Heart right ventricle (tissue), 16 donors: ENCODE measurements around the gene PLCB1. TPM values are rescaled to one million over a fixed set of nuclear protein-coding genes. Genes with fewer than 3 reads are reported as not detected.
A peak's percentile ranks its signal among the peaks of the same experiment; 100 is the strongest.

ENCODE experiments used
- ATAC-seq, 8 donors: fragments of 200-7000 bp; cut with Tn5 transposase; one replicate each; pipeline ENCODE4 v1.9.1; 2020; ENCODE audit warnings: mild to moderate bottlenecking in 8 of 8, moderate library complexity in 8 of 8, moderate number of reproducible peaks in 1 of 8
- DNase-seq, 2 donors: peaks; one replicate each; pipeline ENCODE4 v3.0.0-alpha.2; 2020
- H3K27ac ChIP-seq, 10 donors: fragments of 200-600 bp; sonication (generic) in 2 of 10; one replicate each; pipeline versions ENCODE4 v1.5.0 to v1.8.0; 2020 to 2022; ENCODE audit warnings: mild to moderate bottlenecking in 3 of 10
- H3K27me3 ChIP-seq, 7 donors: fragments of 200-600 bp; one replicate each; pipeline ENCODE4 v1.8.0; 2021 to 2022; ENCODE audit warnings: mild to moderate bottlenecking in 2 of 7
- H3K36me3 ChIP-seq, 9 donors: fragments of 200-600 bp; sonication (generic) in 1 of 9; one replicate each; pipeline versions ENCODE4 v1.5.0 to v1.8.0; 2020 to 2022; ENCODE audit warnings: mild to moderate bottlenecking in 2 of 9
- H3K4me1 ChIP-seq, 9 donors: fragments of 200-600 bp; sonication (generic) in 1 of 9; one replicate each; pipeline versions ENCODE4 v1.5.0 to v1.8.0; 2020 to 2022; ENCODE audit warnings: mild to moderate bottlenecking in 4 of 9
- H3K4me3 ChIP-seq, 10 donors: fragments of 200-600 bp; sonication (generic) in 2 of 10; one replicate each; pipeline versions ENCODE4 v1.5.0 to v1.8.0; 2020 to 2022; ENCODE audit warnings: mild to moderate bottlenecking in 7 of 10, moderate library complexity in 2 of 10
- H3K9me3 ChIP-seq, 11 donors: fragments of 200-600 bp in 10 of 11; sonication (generic) in 2 of 11; one replicate each; pipeline versions ENCODE4 v1.5.0 to v1.8.0; 2013 to 2022; ENCODE audit warnings: mild to moderate bottlenecking in 2 of 11, control low read depth in 1 of 11, moderate library complexity in 1 of 11
- WGBS, 2 donors: extraction: QIAGEN DNeasy Blood & Tissue Kit; methylation state at CpG; one replicate each; pipeline ENCODE4 v1.1.7; 2013; ENCODE audit warnings: inconsistent platforms in 1 of 2; 5-methylcytosine and 5-hydroxymethylcytosine counted together
- intact Hi-C, 10 donors: fragments of 100-400 bp; cut with DNase I; formaldehyde crosslinking; loops; one replicate each; pipeline versions ENCODE4 v1.11.1 to v1.14.2; 2022
- polyA plus RNA-seq, 2 donors: library from polyadenylated mRNA; stranded (reverse); fragments of 200-250 nt; gene quantifications; one replicate each; pipeline ENCODE4 v1.2.3, GENCODE V29; 2013
- total RNA-seq, 10 donors: library from RNA; stranded (reverse); fragmentation: NEBNext Ultra II Directional in 3 of 10; extraction: Animal tissue kit (Norgen Biotek cat#: 25700) in 3 of 10; gene quantifications; one replicate each; pipeline versions ENCODE4 v1.2.1 to v1.2.4, GENCODE V29; 2021 to 2023
- TF ChIP-seq, protein P1 (sequence below), 9 donors: fragments of 200-600 bp; sonication (generic) in 2 of 9; IDR thresholded peaks; one replicate each; pipeline versions ENCODE4 v1.5.0 to v1.8.0; 2021 to 2022; ENCODE audit warnings: antibody characterized with exemption in 9 of 9, mild to moderate bottlenecking in 5 of 9, moderate library complexity in 1 of 9
- donor health status: Arrhythmogenic right ventricular cardiomyopathy.
- donor health status: ischemic (EF 13 %, LVEDD 7.1; RV severe dilation, severe dysfunction).
- donor health status: healthy with polysubstance abuse.
- donor health status: DM: no; HTN: yes; CAD: no.
- donor health status: DM: no; HTN: no; CAD: no.
- donor health status: ischemic (EF 25% LVEDD 6.9; RV normal size, moderate dysfunction).
- donor health status: ischemic (EF 25% LVEDD 5.7; RV mildly dilated, moderate dysfunction).
- donor health status: healthy.
- donor health status: DM: yes; HTN: yes; CAD: no.
- donor health status: Ischemic cardiomyopathy.
- donor health status: ischemic (EF 35%, LVEDD 5.7; RV mildly dilated, moderate dysfunction).
- donor health status: nonischemic (EF 11% LVEDD 7.7; RV severe dilation, severe dysfunction).
- donor health status: DM: yes; HTN: yes; CAD: no.
- donor health status: PGD.
- donor health status: ischemic (EF 29% LVEDD 5.4; RV normal size, mild dysfunction).
- donor health status: nonischemic (EF 23%, LVEDD 6.1; RV moderate dilation, normal function).

The PLCB1 gene
- total and polyA plus RNA-seq, 12 donors = 2.2 to 12.7 (median 7.1) TPM

DNA sequence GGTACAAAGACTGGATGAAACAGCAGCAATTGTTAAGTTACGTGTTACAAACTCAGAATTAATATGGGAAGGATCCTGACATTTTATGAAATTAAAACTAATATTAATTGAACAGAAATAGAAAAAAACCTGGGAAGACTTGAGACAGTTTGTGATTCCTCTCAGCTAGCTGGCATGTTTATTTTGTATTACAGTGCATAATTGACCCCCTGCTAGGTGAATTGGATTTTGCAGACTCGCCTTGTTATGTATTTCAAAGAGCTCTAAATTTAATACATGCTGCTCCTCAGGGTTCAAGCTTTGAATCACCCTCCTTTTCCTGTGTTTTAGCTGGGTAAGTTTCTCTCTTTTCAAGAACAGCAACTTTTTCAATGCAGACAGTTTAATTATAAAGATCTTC, 339.4 kb downstream of the PLCB1 start:
- 88 to 95% methylated on average over 2 of the region's 2 CpGs for WGBS, 2 donors

DNA sequence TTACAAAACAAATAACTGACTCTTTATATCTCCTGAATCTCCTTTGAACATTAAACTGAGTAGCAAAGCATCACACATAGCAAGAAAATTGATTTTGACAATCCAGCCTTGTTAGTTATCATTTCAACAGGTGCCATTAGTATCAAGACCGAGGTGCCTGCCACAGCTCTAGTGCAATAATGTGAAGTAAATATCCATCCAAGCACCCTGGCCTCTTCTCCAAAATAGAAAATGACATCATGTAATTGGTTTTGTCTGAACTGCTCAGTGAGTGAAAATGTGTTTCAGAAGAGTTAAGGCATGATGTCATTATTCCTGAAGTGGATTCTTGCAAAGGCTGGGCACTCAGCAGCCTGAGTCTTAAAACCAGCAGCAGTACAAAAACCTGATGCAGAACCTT, 341.4 kb downstream of the PLCB1 start:
- H3K4me3 ChIP-seq = no peak overlapping the region
- H3K4me1 ChIP-seq = peaks cover 0 to 16% (median 0%) of the 10 kb centered on the region in 9 donors
- H3K36me3 ChIP-seq = no peaks in the 10 kb centered on the region
- DNase-seq (peak in 1 of 2 donors; percentile 4), ATAC-seq (peak in 6 of 8 donors; percentile 46 to 92 (median 74))
- H3K9me3 ChIP-seq = no peaks in the 10 kb centered on the region
- intact Hi-C loops = loop anchor here in 1 of 10 donors (5.0 kb wide), 1 partner anchor 41 kb away; no protein-coding TSS in a partner anchor
- no peak overlapping the region for H3K27ac ChIP-seq
- TF ChIP-seq, protein P1, sequence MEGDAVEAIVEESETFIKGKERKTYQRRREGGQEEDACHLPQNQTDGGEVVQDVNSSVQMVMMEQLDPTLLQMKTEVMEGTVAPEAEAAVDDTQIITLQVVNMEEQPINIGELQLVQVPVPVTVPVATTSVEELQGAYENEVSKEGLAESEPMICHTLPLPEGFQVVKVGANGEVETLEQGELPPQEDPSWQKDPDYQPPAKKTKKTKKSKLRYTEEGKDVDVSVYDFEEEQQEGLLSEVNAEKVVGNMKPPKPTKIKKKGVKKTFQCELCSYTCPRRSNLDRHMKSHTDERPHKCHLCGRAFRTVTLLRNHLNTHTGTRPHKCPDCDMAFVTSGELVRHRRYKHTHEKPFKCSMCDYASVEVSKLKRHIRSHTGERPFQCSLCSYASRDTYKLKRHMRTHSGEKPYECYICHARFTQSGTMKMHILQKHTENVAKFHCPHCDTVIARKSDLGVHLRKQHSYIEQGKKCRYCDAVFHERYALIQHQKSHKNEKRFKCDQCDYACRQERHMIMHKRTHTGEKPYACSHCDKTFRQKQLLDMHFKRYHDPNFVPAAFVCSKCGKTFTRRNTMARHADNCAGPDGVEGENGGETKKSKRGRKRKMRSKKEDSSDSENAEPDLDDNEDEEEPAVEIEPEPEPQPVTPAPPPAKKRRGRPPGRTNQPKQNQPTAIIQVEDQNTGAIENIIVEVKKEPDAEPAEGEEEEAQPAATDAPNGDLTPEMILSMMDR (IDR thresholded peaks at IDR 0.05) = no peak
- no peaks in the 10 kb centered on the region for H3K27me3 ChIP-seq
- WGBS, 2 donors = 31 to 38% methylated on average over 1 of the region's 1 CpG

More for the DNA sequence above, 339.4 kb downstream of the PLCB1 start:
- H3K4me1 ChIP-seq = peaks cover 0 to 15% (median 0%) of the 10 kb centered on the region in 9 donors
- TF ChIP-seq, protein P1 (IDR thresholded peaks at IDR 0.05) = no peak
- H3K27ac ChIP-seq = no peak overlapping the region
- ATAC-seq (no peak), DNase-seq (no peak)
- no peaks in the 10 kb centered on the region for H3K36me3 ChIP-seq
- no peaks in the 10 kb centered on the region for H3K9me3 ChIP-seq
- intact Hi-C loops = loop anchor here in 1 of 10 donors (5.0 kb wide), 1 partner anchor 39 kb away; no protein-coding TSS in a partner anchor
- H3K27me3 ChIP-seq = no peaks in the 10 kb centered on the region
- H3K4me3 ChIP-seq = no peak overlapping the region

DNA sequence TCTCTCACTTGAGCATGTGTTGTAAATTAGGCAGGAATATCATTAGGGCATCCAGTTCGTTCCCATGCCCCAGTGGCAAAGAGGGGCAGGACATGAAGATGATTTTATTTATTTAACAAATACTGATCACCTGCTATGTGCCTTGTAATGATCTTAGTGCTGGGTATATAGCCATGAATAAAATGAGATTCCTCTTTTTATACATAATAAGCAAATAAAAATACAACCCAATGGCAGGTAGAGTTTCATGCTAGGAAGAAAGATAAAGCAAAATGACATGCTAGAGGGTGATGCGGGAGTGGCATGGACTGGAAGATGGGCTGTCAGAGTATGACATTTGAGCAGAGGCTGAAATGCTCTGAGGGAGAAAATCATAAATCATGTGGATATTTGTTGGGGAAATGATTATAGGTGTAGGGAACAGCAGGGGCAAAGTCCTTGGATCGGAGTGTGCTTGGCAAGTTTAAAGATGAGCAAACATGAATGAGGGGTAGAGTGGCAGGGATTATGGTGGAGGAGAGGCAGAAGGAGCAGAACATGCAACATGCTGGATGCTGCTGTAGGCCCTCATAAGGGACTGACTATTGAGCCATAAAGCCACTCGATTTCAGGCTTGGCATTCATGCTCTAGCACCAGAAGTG, 342.1 kb downstream of the PLCB1 start:
- DNase-seq (no peak), ATAC-seq (no peak)
- WGBS, 2 donors = 92 to 98% methylated on average over 4 of the region's 4 CpGs
- TF ChIP-seq, protein P1 (IDR thresholded peaks at IDR 0.05) = no peak
- H3K4me1 ChIP-seq = peaks cover 0 to 16% (median 0%) of the 10 kb centered on the region in 9 donors
- no peak overlapping the region for H3K27ac ChIP-seq
- no peaks in the 10 kb centered on the region for H3K36me3 ChIP-seq
- no peak overlapping the region for H3K4me3 ChIP-seq
- intact Hi-C loops = loop anchor here in 1 of 10 donors (5.0 kb wide), 1 partner anchor 42 kb away; no protein-coding TSS in a partner anchor
- H3K9me3 ChIP-seq = no peaks in the 10 kb centered on the region
- H3K27me3 ChIP-seq = no peaks in the 10 kb centered on the region

DNA sequence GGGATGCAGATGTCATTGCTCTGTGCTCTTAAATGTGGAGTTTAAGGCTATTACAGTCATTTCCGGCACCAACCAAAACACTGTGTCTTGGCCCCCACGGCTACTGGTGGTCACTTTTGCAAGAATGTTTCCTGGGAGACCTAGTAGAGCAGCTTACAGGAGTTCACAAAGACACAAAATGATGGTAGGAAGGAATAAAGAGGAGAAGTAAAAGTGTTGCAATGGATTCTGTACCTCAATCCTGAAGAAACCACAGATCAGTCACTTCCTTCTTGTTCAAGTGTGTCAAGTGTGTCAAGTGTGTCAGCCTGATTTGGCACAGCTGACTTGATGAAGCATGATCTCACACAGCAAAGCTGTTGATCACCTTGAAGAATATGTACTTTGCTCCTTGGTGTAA, 344.0 kb downstream of the PLCB1 start:
- 90 to 93% methylated on average over 2 of the region's 2 CpGs for WGBS, 2 donors

More for the DNA sequence above, 344.0 kb downstream of the PLCB1 start:
- Histone ChIP-seq H3K4me3 (no peak overlapping the region), H3K4me1 (peaks cover 0 to 16% (median 0%) of the 10 kb centered on the region in 9 donors), H3K36me3 (no peaks in the 10 kb centered on the region), H3K27ac (no peak overlapping the region), H3K27me3 (no peaks in the 10 kb centered on the region), H3K9me3 (no peaks in the 10 kb centered on the region)
- ATAC-seq = peak in 3 of 8 donors; percentile 19 to 41 (median 31)
- TF ChIP-seq, protein P1 (IDR thresholded peaks at IDR 0.05) = no peak
- no peak for DNase-seq
- intact Hi-C loops = no loop called here
